Breast epithelium (tissue), 3 donors: ENCODE measurements around the gene ASB5.

Source experiments
- POLR2A ChIP-seq: fragments of 450-650 bp; IDR thresholded peaks from one replicate; pipeline ENCODE4 v1.6.1; 2016; ENCODE audit warnings: antibody characterized with exemption, mild to moderate bottlenecking, moderate library complexity
- TF ChIP-seq, protein P1 (sequence below), 3 donors: fragments of 450-650 bp; IDR thresholded peaks; one replicate each; pipeline ENCODE4 v1.5.1; 2016 to 2017; ENCODE audit warnings: antibody characterized with exemption in 3 of 3, mild to moderate bottlenecking in 3 of 3, moderate library complexity in 3 of 3

DNA sequence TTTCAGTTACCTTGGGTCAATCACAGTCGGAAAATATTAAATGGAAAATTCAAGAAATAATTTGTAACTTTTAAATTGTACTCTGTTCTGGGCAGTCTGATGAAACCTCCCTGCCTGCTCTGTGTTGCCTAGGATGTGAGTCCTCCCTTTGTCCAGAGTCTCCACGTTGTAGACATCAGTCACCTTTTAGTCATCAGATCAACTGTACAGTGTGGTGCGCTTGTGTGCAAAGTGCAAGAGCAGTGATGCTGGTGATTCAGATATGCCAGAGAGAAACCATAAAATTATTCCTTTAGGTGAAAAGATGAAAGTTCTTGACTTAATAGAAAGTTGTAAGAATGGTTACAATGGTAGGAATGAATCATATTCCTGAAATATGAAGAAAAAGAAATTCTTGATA is 75.1 kb downstream of the ASB5 start:
- TF ChIP-seq, protein P1, sequence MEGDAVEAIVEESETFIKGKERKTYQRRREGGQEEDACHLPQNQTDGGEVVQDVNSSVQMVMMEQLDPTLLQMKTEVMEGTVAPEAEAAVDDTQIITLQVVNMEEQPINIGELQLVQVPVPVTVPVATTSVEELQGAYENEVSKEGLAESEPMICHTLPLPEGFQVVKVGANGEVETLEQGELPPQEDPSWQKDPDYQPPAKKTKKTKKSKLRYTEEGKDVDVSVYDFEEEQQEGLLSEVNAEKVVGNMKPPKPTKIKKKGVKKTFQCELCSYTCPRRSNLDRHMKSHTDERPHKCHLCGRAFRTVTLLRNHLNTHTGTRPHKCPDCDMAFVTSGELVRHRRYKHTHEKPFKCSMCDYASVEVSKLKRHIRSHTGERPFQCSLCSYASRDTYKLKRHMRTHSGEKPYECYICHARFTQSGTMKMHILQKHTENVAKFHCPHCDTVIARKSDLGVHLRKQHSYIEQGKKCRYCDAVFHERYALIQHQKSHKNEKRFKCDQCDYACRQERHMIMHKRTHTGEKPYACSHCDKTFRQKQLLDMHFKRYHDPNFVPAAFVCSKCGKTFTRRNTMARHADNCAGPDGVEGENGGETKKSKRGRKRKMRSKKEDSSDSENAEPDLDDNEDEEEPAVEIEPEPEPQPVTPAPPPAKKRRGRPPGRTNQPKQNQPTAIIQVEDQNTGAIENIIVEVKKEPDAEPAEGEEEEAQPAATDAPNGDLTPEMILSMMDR (IDR thresholded peaks at IDR 0.05) = no peak
- TF ChIP-seq POLR2A = no peak
